ENCODE data around the gene SH3GL3. TPM values are rescaled to one million over a fixed set of nuclear protein-coding genes. Genes with fewer than 3 reads are reported as not detected.

The SH3GL3 gene
- total and polyA plus RNA-seq, 2 of the 4 experiments (the other 2 are of a cell fraction): not detected

GRCh38 chr15:83422081-83422480 is 25.1 kb upstream of the SH3GL3 start:
- POLR2A ChIA-PET (ENCODE audit: unreplicated experiment): no interaction called here
- Histone ChIP-seq H3K27ac (ENCODE audit: insufficient read depth, low read length) (no peak overlapping the region), H3K36me3 (ENCODE audit: control insufficient read depth, insufficient read depth, low read length) (no peaks in the 10 kb centered on the region), H2BK15ac (ENCODE audit: low read depth, low read length) (no peak overlapping the region), H3K56ac (ENCODE audit: extremely low read depth, insufficient read depth, low read length) (no peak overlapping the region), H3K4me2 (ENCODE audit: low read depth, low read length) (no peak overlapping the region), H2BK120ac (ENCODE audit: low read depth, low read length) (no peak overlapping the region), H2AFZ (replicated peaks; ENCODE audit: low read length, poor library complexity) (no peak overlapping the region), H3K4me1 (ENCODE audit: control insufficient read depth, insufficient read depth, low read length) (no peaks in the 10 kb centered on the region), H4K8ac (ENCODE audit: low read depth in 2 of 2, low read length in 2 of 2) (no peak overlapping the region), H3K27me3 (ENCODE audit: control insufficient read depth, insufficient read depth, low read length) (no peaks in the 10 kb centered on the region), H4K91ac (ENCODE audit: insufficient read depth, low read depth, low read length) (no peak overlapping the region), H3K18ac (ENCODE audit: low read depth, low read length) (no peak overlapping the region), H3K9ac (ENCODE audit: low read depth, low read length) (no peak overlapping the region), H3K4me3 (ENCODE audit: insufficient read depth, low read depth, low read length) (no peak overlapping the region), H4K5ac (ENCODE audit: low read depth, low read length) (no peak overlapping the region), H2AK5ac (ENCODE audit: low read depth, low read length) (no peak overlapping the region), H3K4ac (ENCODE audit: low read depth, low read length) (no peak overlapping the region), H3K14ac (replicated peaks; ENCODE audit: low read depth, low read length) (no peak overlapping the region), H3K9me3 (ENCODE audit: control insufficient read depth, insufficient read depth, low read length) (no peaks in the 10 kb centered on the region), H2BK20ac (ENCODE audit: low read depth, low read length) (no peak overlapping the region), H2AK9ac (replicated peaks; ENCODE audit: low read depth, low read length, poor library complexity) (no peak overlapping the region), H2BK5ac (ENCODE audit: low read depth, low read length, poor library complexity, severe bottlenecking) (no peak overlapping the region), H4K20me1 (ENCODE audit: insufficient read depth, low read length) (no peaks in the 10 kb centered on the region), H3K23ac (ENCODE audit: low read depth, low read length) (no peak overlapping the region), H3K9me1 (ENCODE audit: insufficient read depth, low read length) (no peaks in the 10 kb centered on the region), H3K79me1 (ENCODE audit: low read depth in 1 of 2, low read length in 2 of 2) (no peaks in the 10 kb centered on the region)
- BruUV-seq (replicated peaks): no TSS peak
- dilution Hi-C loops (cut with HindIII; ENCODE audit: low sequenced_read_pairs, unreplicated experiment) (no loop called here), intact Hi-C loops (cut with micrococcal nuclease) (no loop called here), in situ Hi-C loops (cut with MboI; ENCODE audit: low sequenced_read_pairs) (no loop called here)
- no CpG with 5 or more reads among the region's 4 CpGs for WGBS, 2 experiments (ENCODE audit: extremely low coverage in 2 of 2, insufficient read length in 1 of 2)
- no peak for DNase-seq
- TF ChIP-seq FOS (IDR thresholded peaks at IDR 0.05; ENCODE audit: low read depth, low read length) (no peak), NFE2L2 (IDR thresholded peaks at IDR 0.05; ENCODE audit: low read depth, low read length) (no peak), CHD1 (IDR thresholded peaks at IDR 0.05; ENCODE audit: low read depth, low read length) (no peak), USF2 (IDR thresholded peaks at IDR 0.05; ENCODE audit: low read depth, low read length) (no peak), RCOR1 (IDR thresholded peaks at IDR 0.05; ENCODE audit: insufficient replicate concordance, low read length) (no peak), RFX5 (IDR thresholded peaks at IDR 0.05; ENCODE audit: low read depth, low read length) (no peak), BHLHE40 (IDR thresholded peaks at IDR 0.05; ENCODE audit: low read depth, low read length) (no peak), SMC3 (IDR thresholded peaks at IDR 0.05; ENCODE audit: low read depth, low read length) (no peak), MAZ (IDR thresholded peaks at IDR 0.05; ENCODE audit: borderline replicate concordance, low read depth, low read length) (no peak), MXI1 (IDR thresholded peaks at IDR 0.05; ENCODE audit: borderline replicate concordance, low read depth, low read length) (no peak), MAFK (IDR thresholded peaks at IDR 0.05; ENCODE audit: low read depth, low read length) (no peak), CTCF (conservative IDR thresholded peaks at IDR 0.05; ENCODE audit: low read depth, low read length) (no peak), CEBPB (IDR thresholded peaks at IDR 0.05; ENCODE audit: low read depth, low read length) (no peak), RAD21 (IDR thresholded peaks at IDR 0.05; ENCODE audit: low read length) (no peak), POLR2A (IDR thresholded peaks at IDR 0.05; ENCODE audit: low read depth, low read length) (no peak)
- CTCF ChIA-PET: interaction anchor here (0.9 kb wide), 1 partner anchor 14 kb away, joined by 3 read pairs; no protein-coding TSS in a partner anchor
- no peak for ATAC-seq (ENCODE audit: low read depth)
